DND-41 (cell line): ENCODE results near the gene PPP1R14B.
"Not testable (repeated sequence)": the region's sequence is repeated elsewhere in the genome, so short reads cannot be mapped to it uniquely, and the experiment has no call there.

Experiments
- ATAC-seq: fragments of 200-7000 bp; cut with Tn5 transposase; 3 replicates; pipeline ENCODE4 v1.9.1; 2021; ENCODE audit warnings: low read depth; ENCODE audit not compliant: insufficient read depth
- DNase-seq: peaks from one replicate; pipeline ENCODE4 v3.0.0-alpha.2; 2020
- H2AFZ ChIP-seq: 2 replicates; pipeline ENCODE4 v1.6.0; 2012; ENCODE audit warnings: low read depth, low read length
- H3K27ac ChIP-seq: 2 replicates; pipeline ENCODE4 v1.5.1; 2012; ENCODE audit warnings: low read length, inconsistent platforms
- H3K27me3 ChIP-seq: fragments of 200-600 bp; sonication (generic); 2 replicates; pipeline ENCODE4 v1.6.0; 2012; ENCODE audit warnings: low read length, mild to moderate bottlenecking, inconsistent platforms; ENCODE audit not compliant: insufficient read depth, poor library complexity
- H3K36me3 ChIP-seq: 2 replicates; pipeline ENCODE4 v1.5.1; 2012; ENCODE audit warnings: low read length, inconsistent platforms; ENCODE audit not compliant: insufficient read depth
- H3K4me1 ChIP-seq: 2 replicates; pipeline ENCODE4 v1.5.1; 2012; ENCODE audit warnings: mild to moderate bottlenecking, low read length; ENCODE audit not compliant: insufficient read depth
- H3K4me2 ChIP-seq: 2 replicates; pipeline ENCODE4 v1.6.0; 2012; ENCODE audit warnings: mild to moderate bottlenecking, moderate library complexity, low read length, inconsistent platforms; ENCODE audit not compliant: insufficient read depth
- H3K4me3 ChIP-seq, 2 experiments: fragments of 200-600 bp in 1 of 2; shearing (Covaris generic) in 1 of 2; 2 replicates each; pipeline ENCODE4 v1.5.1; 2012 to 2016; ENCODE audit warnings: inconsistent platforms in 2 of 2, low read length in 2 of 2, mild to moderate bottlenecking in 2 of 2, low read depth in 1 of 2, moderate library complexity in 1 of 2
- H3K79me2 ChIP-seq: 2 replicates; pipeline ENCODE4 v1.6.0; 2012; ENCODE audit warnings: low read length, inconsistent platforms; ENCODE audit not compliant: insufficient read depth
- H3K9ac ChIP-seq: 2 replicates; pipeline ENCODE4 v1.6.0; 2012; ENCODE audit warnings: low read depth, mild to moderate bottlenecking, inconsistent platforms, low read length, moderate library complexity
- H3K9me3 ChIP-seq: 2 replicates; pipeline ENCODE4 v1.5.1; 2012; ENCODE audit warnings: low read length, moderate library complexity, mild to moderate bottlenecking, inconsistent platforms; ENCODE audit not compliant: insufficient read depth, severe bottlenecking
- H4K20me1 ChIP-seq: 2 replicates; pipeline ENCODE4 v1.6.0; 2012; ENCODE audit warnings: low read length; ENCODE audit not compliant: insufficient read depth
- EZH2 ChIP-seq: IDR thresholded peaks from 3 replicates; pipeline ENCODE4 v1.6.1; 2012; ENCODE audit warnings: borderline replicate concordance, low read depth, mild to moderate bottlenecking, moderate library complexity, low read length, inconsistent platforms; ENCODE audit not compliant: severe bottlenecking
- TF ChIP-seq, protein P1 (sequence below): IDR thresholded peaks from 2 replicates; pipeline ENCODE4 v1.5.1; 2012; ENCODE audit warnings: borderline replicate concordance, low read length, moderate library complexity, mild to moderate bottlenecking; ENCODE audit not compliant: poor library complexity, severe bottlenecking; ENCODE audit errors: extremely low read depth

PPP1R14B gene

GRCh38 chr11:64247729-64248531 lies 1.2 kb upstream of the PPP1R14B start:
- ATAC-seq (no peak), DNase-seq (no peak)
- H3K27me3 ChIP-seq: no peaks in the 10 kb centered on the region
- peaks cover 61% of the 10 kb centered on the region for H3K4me1 ChIP-seq
- no peaks in the 10 kb centered on the region for H3K9me3 ChIP-seq
- TF ChIP-seq, protein P1, sequence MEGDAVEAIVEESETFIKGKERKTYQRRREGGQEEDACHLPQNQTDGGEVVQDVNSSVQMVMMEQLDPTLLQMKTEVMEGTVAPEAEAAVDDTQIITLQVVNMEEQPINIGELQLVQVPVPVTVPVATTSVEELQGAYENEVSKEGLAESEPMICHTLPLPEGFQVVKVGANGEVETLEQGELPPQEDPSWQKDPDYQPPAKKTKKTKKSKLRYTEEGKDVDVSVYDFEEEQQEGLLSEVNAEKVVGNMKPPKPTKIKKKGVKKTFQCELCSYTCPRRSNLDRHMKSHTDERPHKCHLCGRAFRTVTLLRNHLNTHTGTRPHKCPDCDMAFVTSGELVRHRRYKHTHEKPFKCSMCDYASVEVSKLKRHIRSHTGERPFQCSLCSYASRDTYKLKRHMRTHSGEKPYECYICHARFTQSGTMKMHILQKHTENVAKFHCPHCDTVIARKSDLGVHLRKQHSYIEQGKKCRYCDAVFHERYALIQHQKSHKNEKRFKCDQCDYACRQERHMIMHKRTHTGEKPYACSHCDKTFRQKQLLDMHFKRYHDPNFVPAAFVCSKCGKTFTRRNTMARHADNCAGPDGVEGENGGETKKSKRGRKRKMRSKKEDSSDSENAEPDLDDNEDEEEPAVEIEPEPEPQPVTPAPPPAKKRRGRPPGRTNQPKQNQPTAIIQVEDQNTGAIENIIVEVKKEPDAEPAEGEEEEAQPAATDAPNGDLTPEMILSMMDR: no peak
- no peak for TF ChIP-seq EZH2
- H3K27ac ChIP-seq: no peak overlapping the region
- H2AFZ ChIP-seq: no peak overlapping the region
- H3K9ac ChIP-seq: no peak overlapping the region
- peaks cover 39% of the 10 kb centered on the region for H3K79me2 ChIP-seq
- H3K4me3 ChIP-seq: no peak overlapping the region
- peaks cover 28% of the 10 kb centered on the region for H4K20me1 ChIP-seq
- peaks cover 24% of the 10 kb centered on the region for H3K36me3 ChIP-seq
- no peak overlapping the region for H3K4me2 ChIP-seq

DNA sequence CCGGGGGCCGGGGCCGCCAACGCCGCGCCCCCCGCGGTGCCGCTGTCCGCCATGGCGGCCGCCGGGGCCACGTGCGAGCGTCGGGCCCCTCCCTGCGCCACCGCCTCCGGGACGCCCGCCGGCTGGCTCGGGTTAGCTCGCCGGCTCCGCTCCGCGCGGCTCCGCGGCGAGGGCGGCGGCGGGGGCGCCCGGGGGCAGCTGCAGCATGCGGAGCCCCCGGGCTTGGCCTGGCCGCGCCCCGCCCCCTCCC lies 197 bp downstream of the PPP1R14B start:
- Histone ChIP-seq H2AFZ (peak overlapping the region; percentile 71; the same call in 1 of the 2 replicates), H3K36me3 (peaks cover 30% of the 10 kb centered on the region), H3K4me2 (peak overlapping the region; percentile 93), H3K4me1 (peaks cover 58% of the 10 kb centered on the region), H3K4me3 (peak overlapping the region in 1 of 2 experiments; percentile 90; a peak in 2 of 4 replicates), H4K20me1 (peaks cover 31% of the 10 kb centered on the region), H3K9ac (peak overlapping the region; percentile 83), H3K79me2 (peaks cover 45% of the 10 kb centered on the region)
- H3K9me3 ChIP-seq, H3K27ac ChIP-seq, ATAC-seq, H3K27me3 ChIP-seq, DNase-seq: not testable (repeated sequence)

DNA sequence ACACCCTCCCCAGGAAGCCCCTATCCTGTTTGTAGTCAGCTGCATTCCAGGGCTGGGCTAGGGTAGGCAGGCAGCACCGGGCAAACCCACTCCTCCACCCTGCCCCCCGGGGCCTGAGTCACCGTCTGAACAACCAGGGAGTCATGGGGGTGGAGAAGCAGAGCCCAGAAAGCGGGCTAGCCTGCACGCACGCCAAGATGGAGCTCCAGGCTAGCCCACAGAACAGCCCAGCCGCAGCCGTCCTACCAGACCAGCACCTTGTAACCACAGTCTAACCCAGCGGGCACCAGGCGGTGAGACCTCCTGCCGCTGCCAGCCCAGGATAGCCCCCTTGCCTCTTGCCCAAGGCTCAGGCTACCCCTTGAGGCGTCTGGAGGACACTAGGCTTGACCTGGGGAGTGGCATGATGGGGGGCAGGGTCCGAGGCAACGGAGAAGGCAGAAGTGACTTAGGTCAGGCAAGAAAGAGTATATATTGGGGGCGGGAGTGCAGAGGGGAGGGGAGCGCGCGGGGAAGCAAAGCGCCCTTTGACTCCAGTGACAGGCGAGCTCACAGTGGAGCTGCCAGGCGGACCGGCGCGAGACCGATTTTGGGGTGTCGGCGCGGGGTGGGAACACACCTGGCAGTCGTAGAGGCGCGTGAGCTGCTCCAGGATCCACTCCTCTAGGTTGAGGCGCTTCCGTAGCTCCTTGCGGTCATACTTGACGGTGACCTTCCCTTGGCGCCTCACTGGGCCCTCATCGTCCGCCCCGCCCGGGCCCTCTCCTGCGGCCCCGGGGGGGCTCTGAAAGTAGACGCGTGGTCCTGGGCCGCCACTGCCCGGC lies 734 bp downstream of the PPP1R14B start:
- TF ChIP-seq, protein P1: no peak
- TF ChIP-seq EZH2: no peak
- Histone ChIP-seq H3K4me1 (peaks cover 56% of the 10 kb centered on the region), H3K36me3 (peaks cover 30% of the 10 kb centered on the region), H3K9me3 (no peaks in the 10 kb centered on the region), H3K27ac (peak overlapping the region; percentile 91), H4K20me1 (peaks cover 31% of the 10 kb centered on the region), H3K4me3 (peak overlapping the region; percentile 82 to 90), H3K79me2 (peaks cover 46% of the 10 kb centered on the region), H3K4me2 (peak overlapping the region; percentile 93), H2AFZ (peak overlapping the region; percentile 71), H3K27me3 (no peaks in the 10 kb centered on the region), H3K9ac (peak overlapping the region; percentile 83)
- ATAC-seq: peak; percentile 16
- peak; percentile 80 for DNase-seq

DNA sequence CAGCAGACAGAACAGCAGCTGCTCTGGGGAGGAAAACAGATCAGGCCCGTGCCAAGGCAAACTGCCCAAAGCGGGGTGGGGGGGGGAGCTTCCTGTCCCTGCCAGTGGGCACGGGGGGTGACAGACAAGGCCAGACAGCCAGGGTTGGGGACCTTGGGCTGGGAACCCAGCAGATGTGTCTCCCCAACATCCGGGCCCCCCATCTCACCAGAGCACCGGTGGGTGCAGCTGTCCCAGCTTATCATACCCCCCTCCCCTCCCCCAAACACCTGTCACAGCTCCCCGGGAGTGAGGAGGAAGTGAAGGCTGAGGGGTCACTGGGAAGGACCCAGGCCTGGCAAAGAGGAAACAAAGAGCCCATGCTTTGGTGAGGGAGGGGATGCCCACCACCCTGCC lies 1.3 kb downstream of the PPP1R14B start:
- Histone ChIP-seq H2AFZ (peak overlapping the region; percentile 71; the same call in 1 of the 2 replicates), H3K9me3 (no peaks in the 10 kb centered on the region), H4K20me1 (peaks cover 31% of the 10 kb centered on the region), H3K36me3 (peaks cover 30% of the 10 kb centered on the region), H3K4me2 (peak overlapping the region; percentile 93), H3K4me1 (peaks cover 52% of the 10 kb centered on the region), H3K27me3 (no peaks in the 10 kb centered on the region), H3K27ac (peak overlapping the region; percentile 91), H3K79me2 (peaks cover 46% of the 10 kb centered on the region), H3K9ac (peak overlapping the region; percentile 83), H3K4me3 (peak overlapping the region; percentile 82 to 90; a peak in 3 of 4 replicates)
- peak; percentile 78 for DNase-seq
- no peak for TF ChIP-seq EZH2
- TF ChIP-seq, protein P1: no peak
- ATAC-seq: peak; percentile 11
